NCI-H2081 (cell line): ENCODE measurements around the gene PIP5K1B.

Source experiments
- DNase-seq, 2 experiments: peaks; one replicate each; lab custom pipeline; 2025; lab: John Stamatoyannopoulos, UW

PIP5K1B gene

GRCh38 chr9:68775003-68775730 is 70.1 kb downstream of the PIP5K1B start:
- DNase-seq = no peak

DNA sequence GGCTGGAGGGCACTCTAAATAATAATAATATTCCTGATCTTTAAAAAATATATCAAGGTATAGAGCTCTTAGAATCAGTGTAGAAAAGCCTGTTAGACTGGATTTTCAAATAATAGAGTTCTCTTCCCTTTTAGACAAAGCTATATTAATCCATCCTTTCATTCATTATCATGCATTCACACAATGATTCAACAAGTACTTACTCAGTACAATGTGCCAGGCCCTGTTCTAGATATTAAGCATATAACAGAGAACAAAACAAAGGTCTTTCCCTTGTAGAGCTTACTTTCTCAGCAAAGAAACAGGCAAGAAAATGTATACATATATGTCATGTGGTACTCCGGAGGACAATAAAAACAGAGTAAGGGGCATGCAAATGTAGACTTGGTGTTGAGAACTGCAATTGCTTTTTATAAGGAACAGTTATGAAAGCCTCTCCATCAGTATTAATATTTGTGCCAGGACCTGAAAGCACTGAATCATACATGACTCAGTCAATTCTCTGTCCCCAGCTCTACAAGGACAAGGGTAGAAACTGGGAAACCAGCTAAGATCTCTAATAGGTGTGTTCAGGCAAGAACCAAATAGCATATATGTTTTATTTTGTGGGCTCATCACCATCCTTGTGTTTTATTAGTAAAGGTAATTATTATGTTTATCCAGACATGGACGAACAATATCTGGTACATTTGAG is 72.2 kb downstream of the PIP5K1B start:
- DNase-seq = no peak

DNA sequence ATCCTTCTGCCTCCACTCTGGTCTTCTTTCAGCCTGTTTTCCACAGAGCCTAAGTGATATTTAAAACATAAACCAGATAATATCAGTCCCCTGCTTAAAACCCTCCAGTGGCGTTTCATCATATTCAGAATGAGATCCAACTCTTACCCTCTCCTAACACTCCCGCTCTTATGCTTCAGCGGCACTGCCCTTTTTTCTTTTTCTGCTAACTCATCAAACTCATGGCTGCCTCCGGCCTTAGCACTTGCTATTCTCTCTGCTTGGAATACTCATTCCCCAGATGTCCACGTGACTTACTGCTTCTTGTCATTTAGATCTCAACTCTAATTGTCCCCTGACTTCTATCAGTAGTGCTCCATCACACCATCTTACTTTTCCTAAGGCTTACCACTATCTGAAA is 73.6 kb downstream of the PIP5K1B start:
- no peak for DNase-seq

DNA sequence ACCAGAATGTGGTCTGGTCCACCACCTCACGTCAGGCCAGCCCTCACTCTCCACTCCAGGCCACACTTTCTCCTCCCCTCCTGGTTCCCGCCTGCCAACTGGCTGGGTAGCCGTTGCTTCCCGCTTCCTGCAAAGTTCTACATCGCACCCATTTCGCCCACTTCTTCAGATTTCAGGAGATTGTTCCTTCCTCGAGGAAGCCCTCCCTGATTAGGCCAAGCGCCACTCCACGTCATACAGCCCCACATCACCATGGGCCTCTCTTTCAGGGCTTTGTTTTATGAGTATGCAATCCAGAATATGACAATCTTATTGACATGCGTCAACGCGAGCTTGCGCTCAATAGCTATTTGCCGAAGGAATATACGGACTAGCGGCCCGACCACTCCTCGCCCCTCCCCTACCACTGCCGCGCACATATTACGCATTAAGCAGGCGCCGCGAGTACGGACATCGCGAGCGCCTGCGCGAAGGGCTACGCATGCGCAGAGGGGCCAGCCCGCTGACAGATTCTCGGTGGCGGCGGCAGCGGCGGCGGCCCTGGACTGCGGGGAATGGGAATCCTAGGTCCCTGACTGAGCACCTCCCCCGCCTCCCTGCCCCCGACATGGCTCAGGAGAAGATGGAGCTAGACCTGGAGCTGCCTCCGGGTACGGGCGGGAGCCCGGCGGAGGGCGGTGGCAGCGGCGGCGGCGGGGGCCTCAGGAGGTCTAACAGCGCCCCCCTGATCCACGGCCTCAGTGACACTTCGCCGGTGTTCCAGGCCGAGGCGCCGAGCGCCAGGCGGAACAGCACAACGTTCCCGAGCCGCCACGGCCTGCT is 74.7 kb downstream of the PIP5K1B start:
- DNase-seq = peak; percentile 93 to 96

- no peak for DNase-seq
Observed at GRCh38 chr9:68780380-68780712, 75.3 kb downstream of the PIP5K1B start.

GRCh38 chr9:68780720-68781119 is 75.7 kb downstream of the PIP5K1B start:
- DNase-seq = no peak

DNA sequence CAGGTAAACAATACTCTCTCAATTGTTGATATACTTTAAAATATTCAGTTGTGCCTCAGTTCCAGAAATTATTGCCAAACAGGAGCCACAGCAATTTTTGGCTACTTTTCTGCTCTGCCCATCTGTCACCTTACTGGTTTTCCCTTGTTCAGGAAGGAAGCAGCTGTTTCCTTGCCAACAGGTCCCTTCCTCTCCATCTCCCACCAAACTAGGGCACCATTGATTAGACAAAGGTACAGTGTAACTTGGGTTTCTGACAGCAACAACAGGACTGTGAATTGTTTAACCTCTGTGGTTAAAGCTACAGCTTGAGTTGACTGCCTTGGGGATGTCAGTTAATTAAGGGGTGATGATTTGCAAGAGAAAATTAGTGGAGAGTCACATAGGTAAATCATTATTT is 76.9 kb downstream of the PIP5K1B start:
- DNase-seq = peak; percentile 6 to 22

- DNase-seq = no peak
Observed at GRCh38 chr9:68782546-68782945, 77.5 kb downstream of the PIP5K1B start.

GRCh38 chr9:68785965-68786364 is 80.9 kb downstream of the PIP5K1B start:
- DNase-seq = no peak

- DNase-seq = no peak
Observed at GRCh38 chr9:68791169-68791568, 86.1 kb downstream of the PIP5K1B start.

GRCh38 chr9:68793605-68794343 is 88.7 kb downstream of the PIP5K1B start:
- DNase-seq = no peak

DNA sequence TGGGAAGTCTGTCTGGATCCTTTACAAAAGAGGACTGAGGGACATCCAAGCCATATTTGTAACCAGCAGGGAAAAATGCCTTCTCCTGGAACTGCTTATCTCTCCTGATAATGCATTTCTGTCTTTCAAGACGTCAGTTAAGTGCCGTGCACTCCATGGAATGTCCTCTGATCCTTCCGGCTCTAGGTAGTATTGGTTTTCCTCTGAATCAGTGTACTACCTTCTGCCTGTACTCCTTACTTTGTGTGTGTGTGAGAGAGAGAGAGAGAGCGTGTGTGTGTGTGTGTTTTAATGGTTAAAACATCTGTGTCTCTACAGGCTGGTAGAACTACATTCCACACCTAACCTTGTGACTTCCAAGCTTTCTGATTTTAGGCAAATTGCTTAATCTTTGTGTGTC is 89.9 kb downstream of the PIP5K1B start:
- no peak for DNase-seq

- no peak for DNase-seq
Observed at GRCh38 chr9:68795411-68795810, 90.4 kb downstream of the PIP5K1B start.

DNA sequence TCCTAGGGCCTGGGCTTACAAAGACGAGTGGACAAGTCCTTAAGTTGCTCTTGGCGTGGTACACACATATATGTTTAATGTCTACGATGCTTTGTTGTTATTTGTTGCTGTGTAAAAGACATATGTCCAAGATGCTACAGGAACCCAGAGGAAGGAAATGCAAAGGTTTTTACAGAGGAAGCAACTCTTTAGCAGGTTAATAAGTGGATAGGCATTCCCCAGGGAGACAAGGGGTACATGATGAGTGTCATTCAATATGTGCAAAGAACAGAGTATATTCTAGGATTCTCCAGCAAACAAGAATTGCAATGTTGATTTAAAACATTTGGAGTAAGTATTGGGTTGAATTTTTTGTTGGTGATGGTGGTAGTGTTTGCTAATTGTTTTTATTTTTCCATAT is 92.1 kb downstream of the PIP5K1B start:
- DNase-seq = no peak

DNA sequence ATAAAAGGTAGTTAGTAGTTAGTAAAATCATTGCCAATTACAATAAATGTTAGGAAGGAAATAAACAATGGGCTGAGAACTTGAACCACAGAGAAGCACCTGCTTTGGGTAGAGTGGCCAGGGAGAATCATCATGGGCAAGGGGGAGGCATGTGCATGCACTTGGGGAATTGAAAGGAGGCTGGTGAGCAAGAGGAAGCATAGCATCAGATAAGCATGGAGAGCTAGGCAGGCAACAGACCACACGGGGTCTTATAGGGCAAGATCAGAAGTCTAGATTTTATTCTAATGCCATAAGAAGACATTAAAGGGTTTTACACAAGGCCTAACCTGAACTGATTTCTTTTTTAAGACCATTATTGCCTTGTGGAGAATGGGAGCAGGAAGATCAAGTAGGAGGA is 93.4 kb downstream of the PIP5K1B start:
- no peak for DNase-seq

GRCh38 chr9:68800836-68801235 is 95.8 kb downstream of the PIP5K1B start:
- no peak for DNase-seq

DNA sequence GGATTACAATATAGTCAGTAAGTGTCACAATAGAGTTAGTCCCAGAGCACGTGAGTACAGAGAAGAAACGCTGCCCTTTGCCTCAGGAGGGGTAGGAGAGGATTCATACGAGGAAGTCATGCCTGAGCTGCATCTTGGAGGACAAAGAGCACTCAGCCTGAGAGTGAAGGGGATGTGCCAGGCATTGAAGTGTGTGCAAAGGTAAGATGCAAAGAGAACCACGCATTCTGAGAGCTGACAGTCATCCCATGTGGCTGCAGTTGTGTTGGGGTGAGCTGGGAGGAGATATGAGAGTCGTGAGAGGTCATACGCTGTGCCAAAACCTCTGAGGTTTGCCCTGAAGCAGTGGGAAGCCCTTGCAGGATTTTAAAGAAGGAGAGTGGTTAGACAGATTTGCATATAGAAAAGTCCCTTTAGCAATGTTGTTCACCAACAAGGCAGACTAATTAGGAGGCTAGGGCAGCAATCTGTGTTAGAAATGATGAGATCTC is 97.5 kb downstream of the PIP5K1B start:
- DNase-seq = no peak

DNA sequence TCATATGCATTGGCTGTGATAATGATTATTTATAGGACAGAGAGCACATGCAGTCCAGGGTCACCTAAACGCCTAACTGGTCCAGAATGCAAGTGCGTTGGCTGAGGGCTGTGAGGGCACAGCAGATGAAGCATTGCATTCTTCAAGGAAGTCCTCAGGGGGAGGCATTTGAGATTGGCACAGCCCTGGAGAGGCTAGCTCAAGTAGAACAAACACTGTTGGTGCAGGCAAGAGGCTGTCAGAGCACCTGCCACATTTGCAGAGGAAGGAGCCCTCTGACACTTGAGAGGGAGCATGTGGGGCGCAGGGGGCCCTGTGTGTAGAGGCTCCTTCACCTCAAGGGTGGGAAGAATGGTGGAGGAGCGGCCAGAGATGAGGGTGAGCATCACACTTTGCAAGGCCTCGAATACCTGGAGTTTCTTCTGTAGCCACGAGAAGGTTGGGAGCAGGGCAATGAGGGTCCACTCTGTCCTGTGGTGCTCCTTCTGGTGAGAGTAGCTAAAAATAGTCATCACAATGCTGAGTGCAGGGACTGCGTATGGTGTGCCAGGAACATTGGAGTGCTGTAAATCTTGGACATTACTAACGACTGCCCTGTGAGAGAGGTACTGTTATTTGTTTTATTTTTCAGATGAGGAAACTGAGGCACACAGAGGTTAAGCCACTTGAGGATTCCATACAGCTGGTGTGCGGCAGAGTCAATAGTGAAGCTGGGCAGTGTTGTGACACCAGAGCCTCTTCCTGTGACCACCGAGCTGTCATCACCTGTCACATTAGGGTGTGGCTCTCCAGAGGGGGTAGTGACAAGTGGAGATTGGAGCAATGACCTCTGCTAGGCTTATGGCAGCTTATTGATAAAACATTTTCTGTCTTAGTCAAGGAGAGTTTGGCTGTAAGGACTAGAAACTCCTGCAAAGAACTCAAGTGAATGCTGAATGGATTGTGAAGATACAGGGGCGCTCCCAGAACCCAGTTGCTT is 100.2 kb downstream of the PIP5K1B start:
- DNase-seq = no peak

DNA sequence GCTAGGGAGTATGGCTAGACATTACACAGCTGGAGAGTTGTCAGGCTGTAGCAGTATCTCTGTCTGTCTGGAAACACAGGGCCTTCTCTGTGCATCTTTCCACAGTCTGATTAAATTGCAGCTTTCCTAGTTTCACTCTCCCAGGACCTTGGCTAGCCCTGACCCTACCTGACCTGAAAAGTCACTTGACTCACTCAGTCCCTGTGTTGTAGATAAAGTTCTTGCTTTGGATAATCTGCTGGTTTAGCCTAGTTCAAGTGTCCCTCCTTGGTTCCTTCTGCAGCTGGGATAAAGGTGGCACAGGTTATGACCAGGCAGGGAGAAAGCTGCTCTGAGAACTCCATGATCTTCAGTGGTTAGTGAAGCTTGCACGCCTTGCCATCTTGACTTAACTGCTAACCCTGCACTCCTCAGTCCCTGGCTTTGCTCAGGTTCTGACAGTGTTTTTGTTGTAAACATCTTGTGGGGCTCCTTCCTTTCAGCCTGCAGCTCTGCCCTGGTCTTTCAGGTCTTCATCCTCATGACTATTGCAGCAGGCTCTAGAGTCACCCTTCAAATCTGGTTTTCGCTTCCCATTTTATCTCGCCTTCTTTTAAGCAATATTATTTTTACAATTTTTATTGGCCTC is 101.0 kb downstream of the PIP5K1B start:
- DNase-seq = no peak

DNA sequence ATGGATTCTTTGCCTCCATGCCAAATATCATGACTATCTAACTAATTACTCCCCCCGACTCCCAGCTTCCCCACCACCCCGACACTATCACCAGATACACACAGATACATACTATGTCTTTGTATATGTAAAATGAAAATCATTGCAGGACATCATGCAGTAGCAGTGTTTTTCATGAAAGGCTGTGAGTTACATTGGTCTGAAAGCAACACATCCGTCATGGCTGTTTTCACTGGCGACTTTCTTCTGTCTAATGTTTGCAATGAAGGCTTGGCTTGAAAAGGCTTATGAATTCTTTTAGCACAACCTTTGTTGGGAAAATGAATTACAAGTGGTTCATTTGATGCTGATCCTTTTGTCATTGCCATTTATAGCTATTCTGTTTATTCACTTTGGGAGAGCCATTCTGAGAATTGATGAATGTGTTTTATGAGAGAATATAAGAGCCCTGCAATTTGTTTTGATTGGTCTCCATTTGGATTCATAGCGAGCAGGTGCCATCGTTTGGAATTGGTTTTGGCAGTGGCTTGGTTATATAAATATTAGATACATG is 103.4 kb downstream of the PIP5K1B start:
- peak; percentile 87 to 98 for DNase-seq
